Psoas muscle (tissue), 8 donors: Measurements from ENCODE around the gene DHX30. TPM values are rescaled to one million over a fixed set of nuclear protein-coding genes. Genes with fewer than 3 reads are reported as not detected.

ENCODE experiments used
- ATAC-seq, 4 donors: fragments of 200-7000 bp; cut with Tn5 transposase; one replicate each; pipeline ENCODE4 v1.9.1; 2020; ENCODE audit warnings: moderate library complexity in 3 of 4, mild to moderate bottlenecking in 2 of 4
- DNase-seq, 2 donors: peaks; one replicate each; pipeline ENCODE4 v3.0.0-alpha.2; 2020
- H3K27ac ChIP-seq: fragments of 200-600 bp; one replicate; pipeline ENCODE4 v1.8.0; 2022
- H3K27me3 ChIP-seq, 3 donors: fragments of 200-600 bp in 1 of 3; one replicate each; pipeline versions ENCODE4 v1.6.1 to v1.8.0; 2013 to 2022; ENCODE audit warnings: low read length in 2 of 3, mild to moderate bottlenecking in 2 of 3, moderate library complexity in 1 of 3; ENCODE audit not compliant: insufficient read depth in 3 of 3
- H3K36me3 ChIP-seq, 2 donors: fragments of 200-600 bp in 1 of 2; one replicate each; pipeline versions ENCODE4 v1.6.1 to v1.8.0; 2013 to 2022; ENCODE audit warnings: low read depth in 1 of 2, mild to moderate bottlenecking in 1 of 2, moderate library complexity in 1 of 2; ENCODE audit not compliant: insufficient read depth in 1 of 2
- H3K4me1 ChIP-seq: fragments of 200-600 bp; one replicate; pipeline ENCODE4 v1.8.0; 2022
- H3K4me3 ChIP-seq: fragments of 200-600 bp; one replicate; pipeline ENCODE4 v1.8.0; 2022; ENCODE audit warnings: mild to moderate bottlenecking
- H3K9me3 ChIP-seq: fragments of 200-600 bp; one replicate; pipeline ENCODE4 v1.8.0; 2022
- WGBS, 3 donors: extraction: QIAGEN DNeasy Blood & Tissue Kit; methylation state at CpG; one replicate each; pipeline versions ENCODE4 v1.1.6 to v1.1.7; 2013; 5-methylcytosine and 5-hydroxymethylcytosine counted together
- intact Hi-C, 2 donors: fragments of 100-400 bp; cut with DNase I; formaldehyde crosslinking; loops; one replicate each; pipeline versions ENCODE4 v1.11.0 to v1.14.2; 2022
- polyA plus RNA-seq, 3 donors: library from polyadenylated mRNA; stranded (reverse); fragments of 200-250 nt; gene quantifications; one replicate each; pipeline ENCODE4 v1.2.3, GENCODE V29; 2013
- total RNA-seq, 4 donors: library from RNA; stranded (reverse); fragmentation: NEBNext Ultra II Directional in 2 of 4; extraction: Animal tissue kit (Norgen Biotek cat#: 25700) in 2 of 4; gene quantifications; one replicate each; pipeline versions ENCODE4 v1.2.1 to v1.2.4, GENCODE V29; 2021 to 2023
- TF ChIP-seq, protein P1 (sequence below): fragments of 200-600 bp; IDR thresholded peaks from one replicate; pipeline ENCODE4 v1.8.0; 2022; ENCODE audit warnings: antibody characterized with exemption
- donor health status: healthy with polysubstance abuse.
- donor health status: DM: no; HTN: no; CAD: no; lungs with moderate emphysema.
- donor health status: Bipolar disorder and iron deficiency.
- donor health status: healthy.
- donor health status: DM: yes; HTN: yes; CAD: no.
- donor health status: DM: no; HTN: no; CAD: no.
- donor health status: DM: no; HTN: no; CAD: no.
- donor health status: DM: yes; HTN: yes; CAD: no.

Gene DHX30
- total and polyA plus RNA-seq, 7 donors: 40.6 to 62.3 (median 48.8) TPM

- H3K4me3 ChIP-seq: peak overlapping the region; percentile 34
- DNase-seq (no peak), ATAC-seq (peak; percentile 92 to 96 (median 96))
- intact Hi-C loops: no loop called here
- H3K4me1 ChIP-seq: peaks cover 6% of the 10 kb centered on the region
- TF ChIP-seq, protein P1, sequence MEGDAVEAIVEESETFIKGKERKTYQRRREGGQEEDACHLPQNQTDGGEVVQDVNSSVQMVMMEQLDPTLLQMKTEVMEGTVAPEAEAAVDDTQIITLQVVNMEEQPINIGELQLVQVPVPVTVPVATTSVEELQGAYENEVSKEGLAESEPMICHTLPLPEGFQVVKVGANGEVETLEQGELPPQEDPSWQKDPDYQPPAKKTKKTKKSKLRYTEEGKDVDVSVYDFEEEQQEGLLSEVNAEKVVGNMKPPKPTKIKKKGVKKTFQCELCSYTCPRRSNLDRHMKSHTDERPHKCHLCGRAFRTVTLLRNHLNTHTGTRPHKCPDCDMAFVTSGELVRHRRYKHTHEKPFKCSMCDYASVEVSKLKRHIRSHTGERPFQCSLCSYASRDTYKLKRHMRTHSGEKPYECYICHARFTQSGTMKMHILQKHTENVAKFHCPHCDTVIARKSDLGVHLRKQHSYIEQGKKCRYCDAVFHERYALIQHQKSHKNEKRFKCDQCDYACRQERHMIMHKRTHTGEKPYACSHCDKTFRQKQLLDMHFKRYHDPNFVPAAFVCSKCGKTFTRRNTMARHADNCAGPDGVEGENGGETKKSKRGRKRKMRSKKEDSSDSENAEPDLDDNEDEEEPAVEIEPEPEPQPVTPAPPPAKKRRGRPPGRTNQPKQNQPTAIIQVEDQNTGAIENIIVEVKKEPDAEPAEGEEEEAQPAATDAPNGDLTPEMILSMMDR: no peak
- H3K36me3 ChIP-seq: peaks cover 0 to 9% of the 10 kb centered on the region in 2 donors
- 25 to 44% (median 27%) methylated on average over 4 of the region's 4 CpGs for WGBS, 3 donors
- H3K27ac ChIP-seq: peak overlapping the region; percentile 84
- H3K9me3 ChIP-seq: no peaks in the 10 kb centered on the region
- H3K27me3 ChIP-seq: no peaks in the 10 kb centered on the region
These were observed 40.7 kb upstream of the DHX30 start for GRCh38 chr3:47762233-47762632.

DNA sequence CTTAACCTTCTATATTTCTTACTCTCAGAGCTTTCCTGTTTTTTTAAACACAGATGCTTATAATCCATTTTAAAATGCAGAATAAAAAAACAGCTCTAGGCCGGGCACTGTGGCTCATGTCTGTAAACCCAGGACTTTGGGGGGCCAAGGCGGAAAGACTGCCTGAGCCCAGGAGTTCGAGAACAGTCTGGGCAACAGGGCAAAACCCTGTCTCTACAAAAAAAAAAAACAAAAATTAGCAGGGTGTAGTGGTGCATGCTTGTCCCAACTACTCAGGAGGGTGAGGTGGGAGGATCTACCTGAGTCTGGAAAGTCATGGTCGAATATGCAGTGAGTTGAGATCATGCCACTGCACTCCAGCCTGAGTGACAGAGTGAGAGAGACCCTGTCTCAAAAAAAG is 36.8 kb upstream of the DHX30 start:
- 88 to 97% (median 89%) methylated on average over 4 of the region's 4 CpGs for WGBS, 3 donors
- peaks cover 6% of the 10 kb centered on the region for H3K4me1 ChIP-seq
- DNase-seq: no peak
- no peak overlapping the region for H3K4me3 ChIP-seq
- intact Hi-C loops: no loop called here
- ATAC-seq: no peak
- H3K27me3 ChIP-seq: no peaks in the 10 kb centered on the region
- peaks cover 0 to 11% of the 10 kb centered on the region in 2 donors for H3K36me3 ChIP-seq
- H3K27ac ChIP-seq: peak overlapping the region; percentile 10
- TF ChIP-seq, protein P1: no peak
- no peaks in the 10 kb centered on the region for H3K9me3 ChIP-seq

GRCh38 chr3:47772047-47772446 is 30.9 kb upstream of the DHX30 start:
- Histone ChIP-seq H3K27ac (no peak overlapping the region), H3K36me3 (peaks cover 0 to 26% of the 10 kb centered on the region in 2 donors), H3K27me3 (no peaks in the 10 kb centered on the region), H3K9me3 (no peaks in the 10 kb centered on the region), H3K4me1 (no peaks in the 10 kb centered on the region), H3K4me3 (no peak overlapping the region)
- DNase-seq (no peak), ATAC-seq (no peak)
- intact Hi-C loops: no loop called here
- TF ChIP-seq, protein P1: no peak
- 96 to 99% (median 99%) methylated on average over 8 of the region's 8 CpGs for WGBS, 3 donors

GRCh38 chr3:47772788-47773187 is 30.1 kb upstream of the DHX30 start:
- DNase-seq (no peak), ATAC-seq (no peak)
- intact Hi-C loops: no loop called here
- no peak overlapping the region for H3K4me3 ChIP-seq
- H3K4me1 ChIP-seq: no peaks in the 10 kb centered on the region
- peaks cover 0 to 26% of the 10 kb centered on the region in 2 donors for H3K36me3 ChIP-seq
- TF ChIP-seq, protein P1: no peak
- H3K27me3 ChIP-seq: no peaks in the 10 kb centered on the region
- no peaks in the 10 kb centered on the region for H3K9me3 ChIP-seq
- no peak overlapping the region for H3K27ac ChIP-seq
- 82 to 85% (median 84%) methylated on average over 8 of the region's 8 CpGs for WGBS, 3 donors

DNA sequence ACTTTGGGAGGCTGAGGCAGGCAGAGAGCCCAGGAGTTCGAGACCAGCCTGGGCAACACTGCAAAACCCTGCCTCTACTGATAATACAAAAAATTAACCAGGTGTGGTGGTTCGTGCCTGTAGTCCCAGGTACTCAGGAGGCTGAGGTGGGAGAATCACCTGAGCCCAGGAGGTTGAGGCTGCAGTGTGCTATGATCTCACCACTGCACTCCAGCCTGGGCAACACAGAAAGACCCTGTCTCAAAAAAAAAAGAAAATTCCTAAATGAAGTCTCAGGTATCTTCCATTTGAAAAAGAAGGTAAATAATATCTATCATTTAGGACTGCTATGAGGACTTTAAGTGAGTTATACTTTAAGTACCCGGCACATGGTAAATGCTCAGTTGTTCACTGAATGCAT is 24.2 kb upstream of the DHX30 start:
- 93 to 94% (median 94%) methylated on average over 3 of the region's 3 CpGs for WGBS, 3 donors
- Histone ChIP-seq H3K9me3 (no peaks in the 10 kb centered on the region), H3K27me3 (no peaks in the 10 kb centered on the region), H3K4me1 (peaks cover 29% of the 10 kb centered on the region), H3K4me3 (peak overlapping the region; percentile 91), H3K27ac (peak overlapping the region; percentile 100), H3K36me3 (no peaks in the 10 kb centered on the region)
- ATAC-seq (no peak), DNase-seq (no peak)
- intact Hi-C loops: no loop called here
- TF ChIP-seq, protein P1: no peak
